Activated CD4-positive, alpha-beta T cell treated with anti-CD3 and anti-CD28 coated beads, Interleukin-2, Interleukin-4, amounts not matched to agents 100 ng/mL and 50 ng/mL, durations not matched to agents 16 hours and 8 hours (primary cell): ENCODE measurements around the gene UCHL3.

Experiments
- DNase-seq: peaks from one replicate; pipeline ENCODE4 v3.0.0-alpha.2; 2020; ENCODE audit warnings: low spot score

The UCHL3 gene

GRCh38 chr13:75550159-75550567 lies 572 bp downstream of the UCHL3 start:
- DNase-seq: peak; percentile 19

- DNase-seq: no peak
Measured at GRCh38 chr13:75554464-75554863, 4.9 kb downstream of the UCHL3 start.

- DNase-seq: no peak
Measured at GRCh38 chr13:75554981-75555380, 5.4 kb downstream of the UCHL3 start.

GRCh38 chr13:75555836-75556235 lies 6.2 kb downstream of the UCHL3 start:
- DNase-seq: no peak

- DNase-seq: no peak
Measured at GRCh38 chr13:75556961-75557360, 7.4 kb downstream of the UCHL3 start.

GRCh38 chr13:75558145-75558840 lies 8.7 kb downstream of the UCHL3 start:
- no peak for DNase-seq

GRCh38 chr13:75566658-75567057 lies 17.1 kb downstream of the UCHL3 start:
- DNase-seq: no peak

DNA sequence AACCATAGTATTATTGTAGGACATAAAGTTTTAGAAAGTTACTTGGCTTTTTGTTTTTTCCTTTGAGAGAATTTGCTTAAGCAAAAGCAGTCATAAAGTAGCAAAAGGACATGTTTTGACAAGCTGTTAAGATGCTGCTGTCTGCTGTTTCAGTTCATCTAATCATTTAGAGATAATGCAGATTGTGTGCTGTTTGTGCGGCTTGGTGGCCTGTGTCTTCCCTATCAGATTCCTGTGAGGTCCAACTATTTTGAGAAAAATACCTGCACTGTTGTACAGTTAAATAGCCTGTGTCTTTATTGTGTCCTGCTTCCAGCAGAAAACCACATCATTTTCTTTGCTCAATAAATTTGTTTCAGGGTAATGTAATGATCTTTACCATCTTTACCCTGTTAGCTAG lies 20.0 kb downstream of the UCHL3 start:
- no peak for DNase-seq

DNA sequence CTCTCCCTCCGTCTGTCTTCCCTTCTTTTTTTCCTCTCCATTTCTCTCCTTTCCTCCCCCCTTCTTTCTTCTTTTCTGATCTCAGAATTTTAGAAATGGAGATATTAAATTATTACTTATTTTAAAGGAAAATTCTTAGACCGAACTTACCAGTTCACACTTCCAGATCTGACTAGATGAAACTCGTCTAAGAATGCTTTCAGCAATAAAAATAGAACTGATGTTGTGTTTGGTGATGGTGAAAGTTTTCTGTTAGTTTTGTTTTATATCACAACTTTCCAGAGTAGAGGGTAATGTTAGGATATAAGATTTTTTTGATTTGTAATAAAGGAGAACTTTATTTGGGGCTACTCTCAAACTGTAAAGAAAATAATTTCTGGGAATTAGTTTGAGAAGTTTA lies 29.9 kb downstream of the UCHL3 start:
- no peak for DNase-seq

DNA sequence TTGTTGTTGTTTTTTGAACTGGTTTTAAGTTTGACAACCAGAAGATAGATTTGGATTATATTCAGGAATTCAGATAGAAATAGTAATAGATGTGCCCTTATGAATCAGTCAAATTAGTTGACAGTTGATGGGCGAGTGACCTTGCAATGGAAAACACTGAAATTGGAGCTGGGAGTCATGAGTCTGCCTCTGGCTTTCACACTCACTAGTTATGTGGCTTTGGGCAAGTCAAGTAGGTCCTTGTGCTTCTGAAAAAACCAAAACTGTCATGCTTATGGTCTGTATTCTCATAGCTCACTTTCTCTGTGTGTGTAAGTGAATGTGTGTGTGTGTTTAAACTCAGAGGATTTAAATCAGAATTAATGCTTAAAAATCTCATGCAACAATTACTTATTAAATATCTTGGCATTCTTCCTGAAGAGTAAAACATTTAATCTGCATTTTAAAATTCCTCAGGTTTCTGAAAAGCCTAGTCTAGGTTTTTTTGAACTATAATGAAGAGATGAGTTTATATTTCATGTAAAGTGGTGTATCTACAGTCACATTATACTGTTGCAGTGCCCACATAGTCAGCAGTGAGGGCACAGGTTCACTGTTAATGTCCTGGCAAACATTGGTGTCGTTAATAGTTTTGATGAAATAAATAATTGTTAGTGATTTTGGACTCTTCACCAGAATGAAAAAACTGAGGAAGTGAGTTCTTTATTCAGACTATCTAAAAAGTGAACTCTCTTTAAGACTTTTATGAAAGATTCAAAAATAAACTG lies 32.5 kb downstream of the UCHL3 start:
- no peak for DNase-seq

- DNase-seq: no peak
Measured at GRCh38 chr13:75583091-75583490, 33.5 kb downstream of the UCHL3 start.

- DNase-seq: no peak
Measured at GRCh38 chr13:75585153-75585552, 35.6 kb downstream of the UCHL3 start.

- DNase-seq: no peak
Measured at GRCh38 chr13:75587679-75588078, 38.1 kb downstream of the UCHL3 start.

- no peak for DNase-seq
Measured at GRCh38 chr13:75596657-75597182, 47.1 kb downstream of the UCHL3 start.

- DNase-seq: no peak
Measured at GRCh38 chr13:75600371-75600770, 50.8 kb downstream of the UCHL3 start.

GRCh38 chr13:75603038-75603437 lies 53.4 kb downstream of the UCHL3 start:
- no peak for DNase-seq

DNA sequence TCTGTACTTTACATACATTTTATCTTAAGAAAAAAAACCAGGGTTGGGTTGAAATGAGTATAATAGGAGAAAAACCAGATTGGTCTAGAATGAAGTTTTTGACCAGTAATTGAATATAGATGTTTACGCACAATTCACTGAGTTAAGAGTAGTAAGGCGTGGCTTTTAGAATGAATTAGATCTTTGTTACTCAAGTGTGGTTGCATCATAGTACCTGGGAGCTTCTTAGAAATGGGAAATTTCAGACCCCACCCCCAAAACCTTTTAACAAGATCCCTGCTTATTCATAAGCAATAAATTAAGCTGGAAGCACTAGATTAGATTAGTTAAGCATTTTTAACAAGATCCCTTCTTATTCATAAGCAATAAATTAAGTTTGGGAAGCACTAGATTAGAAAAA lies 57.9 kb downstream of the UCHL3 start:
- no peak for DNase-seq

- DNase-seq: no peak
Measured at GRCh38 chr13:75610466-75610865, 60.9 kb downstream of the UCHL3 start.

DNA sequence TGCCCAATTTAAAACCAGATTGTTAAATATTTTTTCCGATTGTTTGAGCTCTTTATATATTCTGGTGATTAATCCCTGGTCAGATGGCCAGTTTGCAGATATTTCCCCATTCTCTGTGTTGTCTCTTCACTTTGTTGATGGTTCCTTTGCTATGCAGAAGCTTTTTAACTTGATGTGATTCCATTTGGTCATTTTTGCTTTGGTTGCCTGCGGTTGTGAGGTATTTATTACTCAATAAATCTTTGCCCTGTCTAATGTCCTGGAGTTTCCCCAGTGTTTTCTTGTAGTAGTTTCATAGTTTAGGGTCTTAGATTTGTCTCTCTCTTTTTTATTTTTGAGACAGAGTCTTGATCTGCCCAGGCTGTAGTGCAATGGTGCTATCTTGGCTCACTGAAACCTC lies 62.8 kb downstream of the UCHL3 start:
- no peak for DNase-seq

DNA sequence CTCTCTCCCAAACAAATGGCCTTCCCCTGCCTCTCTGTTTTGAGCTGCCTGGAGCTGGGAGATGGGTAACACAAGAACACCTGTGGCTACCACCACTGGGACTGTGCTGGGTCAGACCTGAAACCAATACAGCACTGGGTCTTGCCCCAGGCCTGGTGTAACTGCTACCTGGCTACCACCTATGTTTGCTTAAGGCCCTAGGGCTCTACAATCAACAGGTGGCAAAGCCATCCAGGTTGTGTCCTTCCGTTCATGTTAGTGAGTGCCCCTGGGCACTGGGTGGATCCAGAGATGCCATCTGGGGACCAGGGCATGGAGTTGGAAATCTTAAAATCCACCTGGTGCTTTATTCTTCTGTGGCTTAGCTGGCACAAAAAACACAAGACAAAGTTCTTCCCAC lies 67.6 kb downstream of the UCHL3 start:
- DNase-seq: no peak

DNA sequence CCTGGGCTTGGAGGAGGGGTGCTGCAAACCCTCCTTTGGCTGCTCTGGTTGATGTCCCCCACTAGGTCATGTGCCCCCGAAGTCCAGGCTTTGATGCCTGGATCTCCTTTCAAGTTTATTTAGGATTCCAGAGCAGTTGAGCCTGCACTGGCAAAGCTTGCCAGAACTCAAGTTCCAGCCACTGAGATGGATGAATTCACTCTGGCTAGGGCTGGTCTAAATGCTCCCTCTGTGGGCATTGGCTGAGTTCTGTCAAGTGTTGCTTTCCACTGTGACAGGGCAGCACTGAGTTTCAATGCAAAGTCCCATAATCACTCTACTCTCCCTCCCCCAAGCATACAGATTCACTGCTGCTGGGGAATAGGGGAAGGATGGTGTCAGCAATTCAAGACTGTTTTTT lies 68.7 kb downstream of the UCHL3 start:
- DNase-seq: no peak

DNA sequence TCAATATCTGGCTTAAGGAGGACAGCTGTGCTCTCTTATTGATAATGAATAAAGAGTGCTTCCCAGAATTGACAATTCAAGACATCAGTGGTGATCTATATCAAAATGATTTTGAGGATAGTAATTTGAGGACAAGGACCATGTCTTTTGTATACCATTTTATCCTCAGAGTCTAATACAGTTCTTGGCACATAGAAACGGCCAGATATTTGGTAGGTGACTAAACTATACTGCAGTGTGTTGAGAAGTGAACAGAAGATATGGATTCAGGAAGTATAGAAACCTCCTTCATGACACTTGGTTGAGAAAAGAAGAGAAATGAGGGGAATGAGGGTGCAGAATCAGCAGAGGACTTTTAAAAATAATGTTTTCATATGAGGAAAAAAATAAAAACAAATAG lies 70.4 kb downstream of the UCHL3 start:
- no peak for DNase-seq

DNA sequence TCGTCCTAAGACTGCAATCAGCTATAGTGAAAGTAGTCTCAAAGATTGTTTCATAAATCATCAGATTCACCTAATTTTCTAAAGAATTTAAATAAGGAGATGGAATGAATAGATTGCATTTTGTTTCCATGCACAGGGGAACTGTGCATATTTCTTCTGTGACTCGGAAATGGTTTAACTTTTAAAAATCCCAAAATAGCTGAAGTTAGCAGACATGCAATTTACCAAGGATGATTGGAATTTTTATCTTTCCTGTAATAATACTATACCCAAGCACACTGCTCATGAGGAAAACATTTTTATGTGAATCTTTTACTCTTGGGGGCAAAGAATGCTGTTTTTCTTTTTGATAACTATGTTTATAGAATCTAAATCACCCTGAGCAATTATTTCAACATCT lies 71.6 kb downstream of the UCHL3 start:
- no peak for DNase-seq

GRCh38 chr13:75628801-75629200 lies 79.2 kb downstream of the UCHL3 start:
- no peak for DNase-seq
